HG03025 (cell line): ENCODE measurements around the gene VAMP3.
"Not testable (repeated sequence)": the region's sequence is repeated elsewhere in the genome, so short reads cannot be mapped to it uniquely, and the experiment has no call there.

Experiments used
- ATAC-seq: cut with Tn5 transposase; IDR thresholded peaks from one replicate; pipeline ENCODE4 v1.9.1; 2021; ENCODE audit warnings: mild to moderate bottlenecking, moderate library complexity; ENCODE audit not compliant: unreplicated experiment, low FRiP score

Gene VAMP3

DNA sequence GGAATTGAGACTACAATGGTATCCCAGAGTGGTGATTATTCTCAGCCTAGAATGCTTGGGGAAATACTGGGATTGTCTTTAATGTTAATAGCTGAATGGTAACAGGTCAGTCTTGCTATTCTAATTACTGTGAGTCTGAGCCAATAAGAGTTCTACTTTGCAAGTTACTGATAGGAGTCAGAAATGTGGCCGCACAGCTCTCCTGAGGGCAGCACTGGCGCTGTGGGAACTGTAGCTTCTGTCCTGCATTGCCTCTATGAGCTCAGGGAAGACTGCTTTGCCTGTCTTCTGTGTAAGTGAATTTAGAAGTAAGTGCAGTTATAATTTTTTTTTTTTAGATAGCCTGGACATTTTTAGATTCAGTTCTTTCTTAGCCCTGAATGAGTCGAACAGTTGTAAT lies 10.0 kb upstream of the VAMP3 start:
- ATAC-seq, result no peak

DNA sequence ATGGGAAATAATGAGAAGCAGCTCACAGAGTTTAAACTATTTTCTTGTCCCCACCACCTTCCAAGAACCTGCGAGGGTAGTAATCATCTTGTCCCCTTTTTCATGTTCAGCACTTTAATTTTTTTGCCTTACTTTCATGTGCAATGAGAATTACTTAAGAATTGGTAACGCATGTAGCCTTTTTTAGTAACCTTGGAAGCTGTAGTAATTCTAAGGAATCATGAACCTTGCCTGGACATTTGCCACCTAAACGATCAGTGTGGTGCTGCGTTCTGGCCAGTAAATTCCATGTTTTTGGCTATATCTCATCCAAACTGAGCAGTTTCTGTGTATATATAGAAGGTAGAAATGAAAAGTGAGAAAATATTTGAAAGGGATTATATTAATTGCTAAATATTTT lies 3.9 kb upstream of the VAMP3 start:
- ATAC-seq, result no peak

DNA sequence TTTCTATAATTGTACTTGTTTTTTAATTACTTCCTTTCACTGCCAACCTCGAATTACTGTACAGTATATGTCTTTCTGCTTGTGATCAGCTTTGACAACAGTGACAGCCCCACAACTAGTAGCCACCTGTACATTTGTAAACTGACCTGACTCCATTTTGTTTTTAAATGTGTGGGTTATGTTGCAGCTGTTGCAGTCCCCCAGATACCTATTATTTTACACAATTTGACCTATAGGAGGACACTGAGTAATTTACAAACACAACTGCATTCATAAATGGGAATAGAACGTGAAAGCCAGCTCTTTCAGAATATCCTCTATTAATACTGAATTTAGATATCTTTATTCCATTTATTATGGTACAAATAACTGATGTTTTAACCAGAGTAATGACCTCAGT lies 2.5 kb upstream of the VAMP3 start:
- ATAC-seq, result no peak

DNA sequence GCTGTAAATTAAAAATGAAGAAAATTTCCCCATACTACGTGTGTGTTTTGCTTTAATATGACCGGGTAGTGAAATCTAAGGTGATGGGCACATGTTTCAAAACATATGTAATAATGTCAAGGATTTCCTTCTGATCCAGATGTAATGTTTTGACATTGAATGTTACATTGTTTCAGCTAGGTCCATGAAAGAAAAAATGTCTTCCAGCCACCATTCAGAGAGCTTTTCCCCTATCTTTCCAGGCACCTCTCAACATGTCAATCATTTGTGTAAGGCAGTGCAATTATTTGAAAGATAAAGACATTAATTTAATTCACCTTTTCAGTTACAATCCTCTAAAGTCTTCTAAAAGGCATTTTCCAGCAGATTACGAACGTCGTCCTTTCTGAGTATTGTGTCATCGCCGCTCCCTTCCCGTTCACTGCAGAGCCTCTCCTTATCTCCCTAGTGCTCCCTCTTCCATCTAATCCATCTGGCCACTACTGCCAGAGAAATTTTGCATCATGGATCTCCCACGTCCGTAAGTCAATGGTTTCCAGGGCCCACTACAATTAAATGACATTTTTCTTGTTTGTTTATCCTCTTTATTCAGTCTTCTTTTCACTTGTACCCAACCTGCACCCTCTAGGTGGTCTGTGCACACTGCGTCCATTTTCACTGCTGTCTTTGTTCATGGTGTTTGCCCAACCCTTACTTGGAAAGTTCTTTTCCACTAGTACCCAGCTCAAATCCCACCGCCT lies 1.3 kb upstream of the VAMP3 start:
- no peak for ATAC-seq

GRCh38 chr1:7770669-7770996 lies 463 bp upstream of the VAMP3 start:
- peak; percentile 9 for ATAC-seq

DNA sequence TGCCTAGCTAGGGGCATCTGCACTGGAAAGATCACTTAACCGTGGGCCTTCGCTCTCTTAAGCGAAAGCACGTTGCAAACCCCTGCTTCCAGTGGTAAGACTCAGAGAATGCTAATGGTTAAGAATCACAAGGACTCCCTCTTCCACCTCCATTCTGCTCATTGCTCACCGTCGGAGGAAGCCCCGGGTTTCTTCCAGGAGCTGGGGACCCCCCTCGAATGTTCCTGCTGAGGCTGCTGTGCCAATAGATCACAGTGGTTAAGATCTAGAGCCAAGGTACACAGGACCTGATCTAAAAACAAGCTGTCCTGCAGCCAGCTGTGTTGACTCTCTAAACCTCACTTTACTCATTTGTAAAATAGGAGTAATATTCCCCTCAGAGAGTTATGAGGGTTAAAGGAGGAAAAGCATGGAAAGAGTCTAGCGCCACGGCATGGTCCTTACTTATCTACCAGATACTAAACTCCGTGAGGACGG lies 765 bp downstream of the VAMP3 start:
- peak; percentile 39 for ATAC-seq

DNA sequence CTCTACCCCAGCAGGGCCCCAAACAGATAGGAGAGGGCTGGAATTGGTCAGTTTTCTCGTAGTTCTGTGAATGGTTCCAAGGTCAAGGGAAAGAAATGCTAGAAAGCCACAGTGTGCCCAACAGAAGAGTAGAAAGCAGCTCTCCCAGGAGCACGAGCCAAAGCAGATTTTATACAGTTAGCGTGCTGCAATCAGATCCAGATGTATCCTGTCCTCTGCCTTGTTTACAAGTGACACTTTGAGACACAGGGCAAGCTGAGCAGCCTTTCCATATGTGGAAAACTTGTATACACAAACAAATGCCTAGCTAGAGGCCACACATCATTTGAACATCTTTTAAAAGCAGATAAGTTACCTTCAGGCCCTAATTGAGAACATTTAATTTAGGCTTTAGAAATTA lies 6.5 kb downstream of the VAMP3 start:
- ATAC-seq, result no peak

- no peak for ATAC-seq
Measured at GRCh38 chr1:7778133-7778628, 7.1 kb downstream of the VAMP3 start.

- ATAC-seq, result no peak
Measured at GRCh38 chr1:7780976-7781375, 9.9 kb downstream of the VAMP3 start.

GRCh38 chr1:7781501-7781900 lies 10.4 kb downstream of the VAMP3 start:
- no peak for ATAC-seq

GRCh38 chr1:7781923-7782495 lies 10.9 kb downstream of the VAMP3 start:
- no peak for ATAC-seq

DNA sequence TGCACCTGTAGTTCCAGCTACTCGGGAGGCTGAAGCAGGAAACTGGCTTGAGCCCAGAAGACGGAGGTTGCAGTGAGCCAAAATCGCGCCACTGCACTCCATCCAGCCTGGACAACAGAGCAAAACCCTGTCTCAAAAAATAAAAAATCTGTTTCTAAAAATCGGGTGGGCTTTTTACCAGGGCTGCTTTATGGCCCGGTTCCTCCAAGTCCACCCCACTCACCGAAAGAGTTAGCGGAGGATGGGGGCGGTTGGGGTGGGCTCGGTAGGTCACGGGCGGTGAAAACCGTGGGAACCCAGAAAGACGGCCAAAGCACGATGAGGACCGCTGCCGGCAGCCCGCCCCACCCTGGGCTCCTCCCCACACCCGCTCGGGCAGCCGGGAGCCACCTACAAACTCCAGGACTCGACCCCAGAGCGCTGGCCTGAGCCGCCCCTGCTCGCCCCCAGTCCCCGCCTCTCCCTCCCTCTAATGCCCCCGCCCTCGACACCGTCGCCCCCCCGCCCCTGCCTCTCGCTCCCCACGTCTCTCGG lies 12.1 kb downstream of the VAMP3 start:
- no peak for ATAC-seq

- peak; percentile 84 for ATAC-seq
Measured at GRCh38 chr1:7783826-7784491, 12.9 kb downstream of the VAMP3 start, which contains the start of gene PER3. PER3 (plus strand) TSS chr1:7784291; CDS start chr1:7784878, 587 bp downstream.

GRCh38 chr1:7784492-7785071 lies 13.5 kb downstream of the VAMP3 start:
- ATAC-seq, result no peak

DNA sequence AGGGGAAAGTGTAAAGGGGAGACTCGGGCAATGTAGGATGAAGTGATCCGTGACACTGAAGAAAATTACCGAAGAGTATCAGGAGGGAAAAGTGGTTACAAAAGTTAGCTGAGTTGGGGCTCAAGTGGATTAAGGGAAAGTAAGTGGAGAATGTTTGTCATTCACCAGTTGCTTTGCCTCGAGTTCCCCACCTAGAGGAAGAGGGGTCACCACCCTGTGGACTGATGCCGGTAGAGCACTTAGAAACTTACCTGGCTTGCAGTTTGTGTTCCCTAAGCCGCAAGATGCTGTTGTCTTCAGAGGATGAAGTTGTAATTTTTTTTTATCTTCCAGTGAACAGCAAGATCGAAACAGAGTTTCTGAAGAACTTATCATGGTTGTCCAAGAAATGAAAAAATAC lies 14.0 kb downstream of the VAMP3 start:
- no peak for ATAC-seq

DNA sequence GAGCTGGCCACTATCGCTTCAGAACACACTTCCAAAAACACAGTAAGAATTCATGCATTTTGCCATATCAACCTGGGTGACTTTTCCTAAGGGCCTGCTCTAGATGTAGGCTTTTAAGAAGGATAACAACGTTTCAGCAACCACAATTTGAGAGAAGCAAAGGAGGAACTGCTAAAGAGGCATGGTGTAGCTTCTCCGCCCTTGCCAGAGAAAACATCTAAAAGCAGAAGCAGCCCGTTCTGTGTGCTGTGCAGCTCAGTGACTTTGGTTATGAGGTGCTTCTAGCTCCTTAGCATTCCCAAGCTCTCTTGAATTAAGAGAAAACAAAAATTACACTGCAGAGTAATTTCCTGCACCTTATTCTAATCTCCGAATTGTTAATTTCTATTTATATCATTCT lies 15.7 kb downstream of the VAMP3 start:
- ATAC-seq, result no peak

- ATAC-seq, result no peak
Measured at GRCh38 chr1:7789828-7790227, 18.7 kb downstream of the VAMP3 start.

GRCh38 chr1:7791027-7791426 lies 19.9 kb downstream of the VAMP3 start:
- not testable (repeated sequence) for ATAC-seq

DNA sequence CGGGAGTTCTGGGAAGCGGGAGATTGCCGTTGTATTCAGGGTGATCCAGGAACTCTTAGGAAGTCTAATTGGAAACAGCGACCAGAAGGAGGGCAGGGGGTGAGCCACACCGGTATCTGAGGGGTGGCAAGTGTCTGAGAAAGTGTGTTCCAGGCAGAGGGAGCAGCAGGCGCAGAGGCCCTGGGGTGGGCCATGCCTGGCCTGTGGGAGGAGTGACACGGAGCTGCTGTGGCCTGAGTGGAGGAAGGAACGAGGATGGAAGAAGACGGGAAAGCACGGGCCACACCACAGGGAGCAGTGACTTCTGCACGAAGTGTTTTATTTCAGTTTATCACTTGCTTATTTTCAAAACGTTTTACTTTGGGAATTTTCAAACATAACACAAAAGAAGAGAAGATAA lies 24.3 kb downstream of the VAMP3 start:
- ATAC-seq, result no peak

DNA sequence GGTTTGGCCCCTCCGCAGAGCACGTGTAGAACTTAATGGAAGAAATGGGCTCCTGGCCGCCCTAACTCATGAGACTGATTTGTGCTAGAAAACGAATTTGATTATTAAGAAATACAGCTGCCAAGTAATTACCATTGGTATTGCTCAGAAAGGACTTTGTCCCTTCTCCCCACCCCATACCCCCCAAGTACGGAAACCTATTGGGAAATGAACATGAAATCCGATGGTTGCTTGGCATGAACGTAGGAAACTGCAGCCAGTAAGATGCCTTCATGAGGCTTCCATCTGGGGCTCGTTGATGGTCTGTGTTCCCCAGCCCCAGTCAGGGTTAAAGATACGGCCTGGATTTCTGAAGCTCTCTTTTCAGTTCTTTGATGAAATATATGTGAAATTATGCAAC lies 34.4 kb downstream of the VAMP3 start:
- ATAC-seq, result no peak

DNA sequence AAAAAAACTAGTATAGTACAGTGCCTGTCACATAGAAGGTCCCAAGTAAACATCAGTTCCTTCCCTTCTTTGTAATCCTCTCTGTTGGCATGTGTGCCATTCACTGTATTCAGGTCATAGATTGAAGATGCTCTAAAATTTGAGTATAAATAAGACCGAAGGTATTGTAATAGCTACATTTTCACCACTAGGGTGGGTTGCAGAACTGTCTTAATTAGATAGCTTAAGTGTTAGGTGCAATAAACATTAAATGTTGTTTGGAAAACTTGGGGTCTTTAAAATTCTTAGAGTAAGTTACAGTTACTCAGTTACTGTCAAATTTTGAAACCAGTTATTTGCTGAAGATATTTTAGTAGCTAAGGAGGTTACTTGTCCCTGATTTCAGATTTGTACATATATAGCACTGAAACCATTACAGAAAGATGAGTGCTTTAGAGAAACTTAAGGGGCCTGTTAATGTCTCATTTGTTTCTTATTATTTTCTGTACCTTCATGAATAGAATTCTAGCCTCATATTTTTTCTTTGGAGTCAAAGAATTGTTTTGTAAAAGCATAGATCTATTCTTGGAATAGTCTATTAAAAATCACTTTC lies 37.3 kb downstream of the VAMP3 start:
- ATAC-seq, result no peak
